Measurements from ENCODE around the gene SMPDL3A.

- TF ChIP-seq CTCF (IDR thresholded peaks at IDR 0.05) (peak; percentile 20 to 58 (median 48)), EP300 (IDR thresholded peaks at IDR 0.05) (peak in 1 of 2 donors; percentile 74), POLR2A (IDR thresholded peaks at IDR 0.05) (peak; percentile 27 to 53)
Observed at GRCh38 chr6:122789182-122790027, at the start of gene SMPDL3A.
